ENCODE measurements around the gene TSPYL4. TPM values are rescaled to one million over a fixed set of nuclear protein-coding genes. Genes with fewer than 3 reads are reported as not detected.

Gene TSPYL4
- total RNA-seq, 2 donors from 2014 or later: 27.1 to 27.2 TPM

DNA sequence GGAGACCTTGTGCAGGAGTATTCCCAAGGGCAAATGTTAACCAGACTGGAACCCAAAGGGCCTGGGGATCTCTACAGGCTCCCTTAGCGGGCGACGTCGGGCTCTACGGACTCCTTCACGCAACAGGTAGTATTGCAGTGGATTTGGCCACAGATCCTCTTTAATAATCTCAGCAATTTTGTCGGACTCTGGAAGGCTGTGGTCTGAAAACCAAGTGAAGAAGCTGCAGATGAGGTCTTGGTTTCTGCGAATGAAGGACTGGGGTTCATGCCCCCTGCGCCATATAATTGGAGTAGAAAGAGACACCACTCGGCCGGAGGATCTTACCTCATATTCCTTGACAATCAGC, 24.6 kb upstream of the TSPYL4 start:
- peaks cover 32% of the 10 kb centered on the region for H3K4me1 Mint-ChIP-seq
- H3K4me3 ChIP-seq (ENCODE audit: low read length): peak overlapping the region; percentile 92
- H3K36me3 Mint-ChIP-seq (ENCODE audit: low read depth): peaks cover 31% of the 10 kb centered on the region
- TF ChIP-seq CTCF (conservative IDR thresholded peaks at IDR 0.05): no peak
- H3K9ac ChIP-seq (ENCODE audit: extremely low read depth, low read length, poor library complexity, severe bottlenecking): peak overlapping the region; percentile 94
- no peaks in the 10 kb centered on the region for H3K9me3 ChIP-seq (ENCODE audit: control insufficient read depth, low read length)
- no peaks in the 10 kb centered on the region for H3K9me3 Mint-ChIP-seq
- 91 to 94% methylated on average over 4 to 11 of the region's 11 CpGs for WGBS, 2 experiments (ENCODE audit: insufficient coverage in 1 of 2, insufficient read length in 1 of 2)
- no peak overlapping the region for H3K27ac Mint-ChIP-seq
- no peak for DNase-seq
- no peaks in the 10 kb centered on the region for H3K27me3 ChIP-seq (ENCODE audit: control insufficient read depth, insufficient read depth, low read length, poor library complexity, severe bottlenecking)
- no peak overlapping the region for H3K27ac ChIP-seq (ENCODE audit: low read depth, low read length)
- H3K27me3 Mint-ChIP-seq (ENCODE audit: insufficient read depth): no peaks in the 10 kb centered on the region
- H3K4me1 ChIP-seq (ENCODE audit: control insufficient read depth, insufficient read depth, low read length): no peaks in the 10 kb centered on the region
- H3K36me3 ChIP-seq (ENCODE audit: control insufficient read depth, insufficient read depth, low read length): peaks cover 29% of the 10 kb centered on the region
- H3K4me3 Mint-ChIP-seq: peak overlapping the region; percentile 82

DNA sequence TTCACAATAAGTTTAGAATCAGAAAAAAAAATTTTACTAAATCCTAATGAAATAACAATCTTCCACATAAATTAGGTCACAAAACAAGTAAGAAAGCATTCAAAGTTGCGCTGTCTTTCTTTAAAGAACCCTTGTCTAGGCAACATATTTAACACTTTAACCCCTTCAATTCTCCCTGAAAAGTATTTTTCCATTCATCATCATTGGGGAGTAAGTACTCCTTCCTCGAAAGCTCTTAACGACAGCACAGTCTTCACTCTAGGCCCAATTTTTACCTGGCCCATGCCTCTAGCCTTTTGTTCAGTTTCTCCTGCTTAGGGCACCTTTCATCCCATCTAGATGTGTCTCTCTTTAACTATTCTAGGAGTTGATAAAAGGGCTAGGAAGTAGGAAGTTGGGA, 23.2 kb upstream of the TSPYL4 start:
- Histone ChIP-seq H3K9ac (ENCODE audit: extremely low read depth, low read length, poor library complexity, severe bottlenecking) (peak overlapping the region; percentile 27), H3K9me3 (ENCODE audit: control insufficient read depth, low read length) (no peaks in the 10 kb centered on the region), H3K27me3 (ENCODE audit: control insufficient read depth, insufficient read depth, low read length, poor library complexity, severe bottlenecking) (no peaks in the 10 kb centered on the region), H3K4me3 (ENCODE audit: low read length) (peak overlapping the region; percentile 92), H3K36me3 (ENCODE audit: control insufficient read depth, insufficient read depth, low read length) (peaks cover 38% of the 10 kb centered on the region), H3K4me1 (ENCODE audit: control insufficient read depth, insufficient read depth, low read length) (no peaks in the 10 kb centered on the region), H3K27ac (ENCODE audit: low read depth, low read length) (no peak overlapping the region)
- H3K9me3 Mint-ChIP-seq: no peaks in the 10 kb centered on the region
- 70 to 74% methylated on average over 3 of the region's 3 CpGs for WGBS, 2 experiments (ENCODE audit: insufficient coverage in 1 of 2, insufficient read length in 1 of 2)
- TF ChIP-seq CTCF (conservative IDR thresholded peaks at IDR 0.05): no peak
- peaks cover 31% of the 10 kb centered on the region for H3K4me1 Mint-ChIP-seq
- peak overlapping the region; percentile 8 for H3K27ac Mint-ChIP-seq
- H3K36me3 Mint-ChIP-seq (ENCODE audit: low read depth): peaks cover 33% of the 10 kb centered on the region
- no peak for DNase-seq
- peak overlapping the region; percentile 82 for H3K4me3 Mint-ChIP-seq
- no peaks in the 10 kb centered on the region for H3K27me3 Mint-ChIP-seq (ENCODE audit: insufficient read depth)

GRCh38 chr6:116271149-116271708, 17.4 kb upstream of the TSPYL4 start:
- no peak overlapping the region for H3K27ac ChIP-seq (ENCODE audit: low read depth, low read length)
- no peaks in the 10 kb centered on the region for H3K9me3 Mint-ChIP-seq
- H3K27me3 Mint-ChIP-seq (ENCODE audit: insufficient read depth): no peaks in the 10 kb centered on the region
- no peak overlapping the region for H3K4me3 ChIP-seq (ENCODE audit: low read length)
- no peak for DNase-seq
- H3K4me3 Mint-ChIP-seq: no peak overlapping the region
- H3K36me3 Mint-ChIP-seq (ENCODE audit: low read depth): peaks cover 17% of the 10 kb centered on the region
- H3K9ac ChIP-seq (ENCODE audit: extremely low read depth, low read length, poor library complexity, severe bottlenecking): no peak overlapping the region
- no peak for TF ChIP-seq CTCF (conservative IDR thresholded peaks at IDR 0.05)
- WGBS, 2 experiments (ENCODE audit: insufficient coverage in 1 of 2, insufficient read length in 1 of 2): 19 to 41% methylated on average over 2 of the region's 2 CpGs
- H3K27ac Mint-ChIP-seq: peak overlapping the region; percentile 18
- H3K27me3 ChIP-seq (ENCODE audit: control insufficient read depth, insufficient read depth, low read length, poor library complexity, severe bottlenecking): no peaks in the 10 kb centered on the region
- peaks cover 25% of the 10 kb centered on the region for H3K36me3 ChIP-seq (ENCODE audit: control insufficient read depth, insufficient read depth, low read length)
- no peaks in the 10 kb centered on the region for H3K9me3 ChIP-seq (ENCODE audit: control insufficient read depth, low read length)
- peaks cover 12% of the 10 kb centered on the region for H3K4me1 Mint-ChIP-seq
- no peaks in the 10 kb centered on the region for H3K4me1 ChIP-seq (ENCODE audit: control insufficient read depth, insufficient read depth, low read length)
